Measurements from ENCODE around the gene WDR86.

The WDR86 gene

GRCh38 chr7:151378496-151379192 is 31.2 kb downstream of the WDR86 start:
- DNase-seq = no peak

- DNase-seq = no peak
These were observed 31.8 kb downstream of the WDR86 start for GRCh38 chr7:151378011-151378410.

GRCh38 chr7:151377406-151377805 is 32.4 kb downstream of the WDR86 start:
- DNase-seq = no peak

- DNase-seq = no peak
These were observed 33.5 kb downstream of the WDR86 start for GRCh38 chr7:151376218-151376902.

- no peak for DNase-seq
These were observed 34.2 kb downstream of the WDR86 start for GRCh38 chr7:151375530-151376217.

- no peak for DNase-seq
These were observed 35.1 kb downstream of the WDR86 start for GRCh38 chr7:151374726-151375125.

GRCh38 chr7:151374139-151374538 is 35.7 kb downstream of the WDR86 start:
- no peak for DNase-seq

GRCh38 chr7:151373599-151373998 is 36.2 kb downstream of the WDR86 start:
- DNase-seq = no peak

GRCh38 chr7:151372612-151373265 is 37.1 kb downstream of the WDR86 start:
- DNase-seq = no peak

GRCh38 chr7:151371266-151371665 is 38.6 kb downstream of the WDR86 start:
- no peak for DNase-seq

- peak; percentile 67 to 69 for DNase-seq
These were observed 41.7 kb downstream of the WDR86 start for GRCh38 chr7:151368136-151368571.

GRCh38 chr7:151367284-151367683 is 42.6 kb downstream of the WDR86 start:
- no peak for DNase-seq

- no peak for DNase-seq
These were observed 43.0 kb downstream of the WDR86 start for GRCh38 chr7:151366880-151367222.

- no peak for DNase-seq
These were observed 43.5 kb downstream of the WDR86 start for GRCh38 chr7:151366166-151366879.

- no peak for DNase-seq
These were observed 46.7 kb downstream of the WDR86 start for GRCh38 chr7:151363182-151363581.

- no peak for DNase-seq
These were observed 48.5 kb downstream of the WDR86 start for GRCh38 chr7:151361193-151361959.

GRCh38 chr7:151352512-151352911 is 57.3 kb downstream of the WDR86 start:
- no peak for DNase-seq

GRCh38 chr7:151351967-151352366 is 57.9 kb downstream of the WDR86 start:
- DNase-seq = peak; percentile 23 to 46

GRCh38 chr7:151351027-151351426 is 58.8 kb downstream of the WDR86 start:
- peak; percentile 34 to 48 for DNase-seq

GRCh38 chr7:151349507-151349853 is 60.4 kb downstream of the WDR86 start:
- no peak for DNase-seq

- no peak for DNase-seq
These were observed 60.9 kb downstream of the WDR86 start for GRCh38 chr7:151348970-151349369.

- DNase-seq = no peak
These were observed 62.6 kb downstream of the WDR86 start for GRCh38 chr7:151347200-151347599.
